ENCODE results near the gene SPRED2.

The SPRED2 gene

GRCh38 chr2:65390134-65390533 lies 42.3 kb downstream of the SPRED2 start:
- Histone ChIP-seq H3K27me3 (ENCODE audit: insufficient read depth, insufficient read length) (no peaks in the 10 kb centered on the region), H3K9ac (ENCODE audit: insufficient read length, low read depth) (no peak overlapping the region), H3K4me3 (ENCODE audit: insufficient read length, low read depth) (no peak overlapping the region), H3K36me3 (ENCODE audit: insufficient read depth, insufficient read length, low read length) (no peaks in the 10 kb centered on the region), H3K4me1 (ENCODE audit: insufficient read depth, insufficient read length) (peaks cover 8% of the 10 kb centered on the region), H3K9me3 (ENCODE audit: insufficient read depth, low read length) (no peaks in the 10 kb centered on the region)
- TF ChIP-seq SUZ12 (IDR thresholded peaks at IDR 0.05; ENCODE audit: extremely low read depth, insufficient read depth, insufficient read length), result no peak
- no peak for TF ChIP-seq ZNF274 (IDR thresholded peaks at IDR 0.05; ENCODE audit: low read depth, low read length)
- TF ChIP-seq YY1 (IDR thresholded peaks at IDR 0.05; ENCODE audit: insufficient read depth, insufficient read length), result no peak
- DNase-seq (ENCODE audit: low read depth, low spot score), result no peak

GRCh38 chr2:65389476-65389875 lies 42.9 kb downstream of the SPRED2 start:
- TF ChIP-seq ZNF274 (IDR thresholded peaks at IDR 0.05; ENCODE audit: low read depth, low read length) (no peak), YY1 (IDR thresholded peaks at IDR 0.05; ENCODE audit: insufficient read depth, insufficient read length) (no peak), SUZ12 (IDR thresholded peaks at IDR 0.05; ENCODE audit: extremely low read depth, insufficient read depth, insufficient read length) (no peak)

GRCh38 chr2:65388596-65389390 lies 43.6 kb downstream of the SPRED2 start:
- Histone ChIP-seq H3K36me3 (ENCODE audit: insufficient read depth, insufficient read length, low read length) (no peaks in the 10 kb centered on the region), H3K4me1 (ENCODE audit: insufficient read depth, insufficient read length) (peaks cover 6% of the 10 kb centered on the region), H3K9me3 (ENCODE audit: insufficient read depth, low read length) (no peaks in the 10 kb centered on the region), H3K27me3 (ENCODE audit: insufficient read depth, insufficient read length) (no peaks in the 10 kb centered on the region), H3K9ac (ENCODE audit: insufficient read length, low read depth) (no peak overlapping the region), H3K4me3 (ENCODE audit: insufficient read length, low read depth) (no peak overlapping the region)
- no peak for TF ChIP-seq SUZ12 (IDR thresholded peaks at IDR 0.05; ENCODE audit: extremely low read depth, insufficient read depth, insufficient read length)
- DNase-seq (ENCODE audit: low read depth, low spot score), result no peak

More at GRCh38 chr2:65389476-65389875, 42.9 kb downstream of the SPRED2 start:
- Histone ChIP-seq H3K36me3 (ENCODE audit: insufficient read depth, insufficient read length, low read length) (no peaks in the 10 kb centered on the region), H3K4me1 (ENCODE audit: insufficient read depth, insufficient read length) (peaks cover 6% of the 10 kb centered on the region), H3K27me3 (ENCODE audit: insufficient read depth, insufficient read length) (no peaks in the 10 kb centered on the region), H3K9me3 (ENCODE audit: insufficient read depth, low read length) (no peaks in the 10 kb centered on the region), H3K4me3 (ENCODE audit: insufficient read length, low read depth) (no peak overlapping the region), H3K9ac (ENCODE audit: insufficient read length, low read depth) (no peak overlapping the region)
- DNase-seq (ENCODE audit: low read depth, low spot score), result no peak

GRCh38 chr2:65388051-65388531 lies 44.3 kb downstream of the SPRED2 start:
- Histone ChIP-seq H3K27me3 (ENCODE audit: insufficient read depth, insufficient read length) (no peaks in the 10 kb centered on the region), H3K9me3 (ENCODE audit: insufficient read depth, low read length) (no peaks in the 10 kb centered on the region), H3K4me1 (ENCODE audit: insufficient read depth, insufficient read length) (peaks cover 6% of the 10 kb centered on the region), H3K36me3 (ENCODE audit: insufficient read depth, insufficient read length, low read length) (no peaks in the 10 kb centered on the region), H3K9ac (ENCODE audit: insufficient read length, low read depth) (no peak overlapping the region), H3K4me3 (ENCODE audit: insufficient read length, low read depth) (no peak overlapping the region)
- TF ChIP-seq ZNF274 (IDR thresholded peaks at IDR 0.05; ENCODE audit: low read depth, low read length), result no peak
- TF ChIP-seq YY1 (IDR thresholded peaks at IDR 0.05; ENCODE audit: insufficient read depth, insufficient read length), result no peak
- TF ChIP-seq SUZ12 (IDR thresholded peaks at IDR 0.05; ENCODE audit: extremely low read depth, insufficient read depth, insufficient read length), result no peak
- DNase-seq (ENCODE audit: low read depth, low spot score), result no peak

- H3K4me1 ChIP-seq (ENCODE audit: insufficient read depth, insufficient read length), result peaks cover 6% of the 10 kb centered on the region
- no peak overlapping the region for H3K4me3 ChIP-seq (ENCODE audit: insufficient read length, low read depth)
- DNase-seq (ENCODE audit: low read depth, low spot score), result no peak
- no peak overlapping the region for H3K9ac ChIP-seq (ENCODE audit: insufficient read length, low read depth)
- no peaks in the 10 kb centered on the region for H3K36me3 ChIP-seq (ENCODE audit: insufficient read depth, insufficient read length, low read length)
- TF ChIP-seq YY1 (IDR thresholded peaks at IDR 0.05; ENCODE audit: insufficient read depth, insufficient read length), result no peak
- TF ChIP-seq SUZ12 (IDR thresholded peaks at IDR 0.05; ENCODE audit: extremely low read depth, insufficient read depth, insufficient read length), result no peak
- TF ChIP-seq ZNF274 (IDR thresholded peaks at IDR 0.05; ENCODE audit: low read depth, low read length), result no peak
- no peaks in the 10 kb centered on the region for H3K9me3 ChIP-seq (ENCODE audit: insufficient read depth, low read length)
- H3K27me3 ChIP-seq (ENCODE audit: insufficient read depth, insufficient read length), result no peaks in the 10 kb centered on the region
Measured at GRCh38 chr2:65386989-65387388, 45.4 kb downstream of the SPRED2 start.

- Histone ChIP-seq H3K9ac (ENCODE audit: insufficient read length, low read depth) (no peak overlapping the region), H3K27me3 (ENCODE audit: insufficient read depth, insufficient read length) (no peaks in the 10 kb centered on the region), H3K36me3 (ENCODE audit: insufficient read depth, insufficient read length, low read length) (no peaks in the 10 kb centered on the region), H3K4me3 (ENCODE audit: insufficient read length, low read depth) (no peak overlapping the region), H3K9me3 (ENCODE audit: insufficient read depth, low read length) (no peaks in the 10 kb centered on the region), H3K4me1 (ENCODE audit: insufficient read depth, insufficient read length) (peaks cover 6% of the 10 kb centered on the region)
- DNase-seq (ENCODE audit: low read depth, low spot score), result no peak
- no peak for TF ChIP-seq ZNF274 (IDR thresholded peaks at IDR 0.05; ENCODE audit: low read depth, low read length)
- TF ChIP-seq SUZ12 (IDR thresholded peaks at IDR 0.05; ENCODE audit: extremely low read depth, insufficient read depth, insufficient read length), result no peak
- TF ChIP-seq YY1 (IDR thresholded peaks at IDR 0.05; ENCODE audit: insufficient read depth, insufficient read length), result no peak
Measured at GRCh38 chr2:65386344-65386743, 46.1 kb downstream of the SPRED2 start.

GRCh38 chr2:65383541-65384488 lies 48.6 kb downstream of the SPRED2 start:
- Histone ChIP-seq H3K4me1 (ENCODE audit: insufficient read depth, insufficient read length) (peaks cover 4% of the 10 kb centered on the region), H3K9ac (ENCODE audit: insufficient read length, low read depth) (no peak overlapping the region), H3K36me3 (ENCODE audit: insufficient read depth, insufficient read length, low read length) (no peaks in the 10 kb centered on the region), H3K9me3 (ENCODE audit: insufficient read depth, low read length) (no peaks in the 10 kb centered on the region), H3K27me3 (ENCODE audit: insufficient read depth, insufficient read length) (no peaks in the 10 kb centered on the region), H3K4me3 (ENCODE audit: insufficient read length, low read depth) (no peak overlapping the region)
- no peak for DNase-seq (ENCODE audit: low read depth, low spot score)
- TF ChIP-seq YY1 (IDR thresholded peaks at IDR 0.05; ENCODE audit: insufficient read depth, insufficient read length) (no peak), SUZ12 (IDR thresholded peaks at IDR 0.05; ENCODE audit: extremely low read depth, insufficient read depth, insufficient read length) (no peak), ZNF274 (IDR thresholded peaks at IDR 0.05; ENCODE audit: low read depth, low read length) (no peak)
